GM19397 (cell line): ENCODE results near the gene CDH13.

Experiments used
- ATAC-seq: cut with Tn5 transposase; IDR thresholded peaks from one replicate; pipeline ENCODE4 v1.9.1; 2021; ENCODE audit warnings: mild to moderate bottlenecking, moderate library complexity; ENCODE audit not compliant: unreplicated experiment

Gene CDH13

DNA sequence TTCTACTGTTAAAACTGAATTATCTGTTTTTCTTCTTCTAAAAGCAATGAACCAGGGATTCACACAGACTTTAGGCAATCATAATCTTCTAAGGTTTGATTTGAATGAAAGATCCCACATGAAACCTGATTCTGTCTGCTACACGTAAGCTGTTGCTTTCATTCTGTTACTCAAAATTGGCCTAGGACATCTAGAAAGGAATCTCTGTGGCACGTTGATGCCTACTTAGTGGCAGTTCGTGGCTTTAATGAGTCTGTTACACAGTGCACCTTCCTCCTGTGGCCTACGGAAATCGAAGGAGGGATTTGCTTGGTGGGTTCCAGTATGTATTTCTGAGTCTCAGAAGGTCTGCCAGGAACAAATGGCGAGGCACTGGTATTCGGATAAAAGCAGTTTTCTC, 691.6 kb downstream of the CDH13 start:
- ATAC-seq, result no peak

- ATAC-seq, result no peak
These were observed 702.2 kb downstream of the CDH13 start for GRCh38 chr16:83328936-83329335.

DNA sequence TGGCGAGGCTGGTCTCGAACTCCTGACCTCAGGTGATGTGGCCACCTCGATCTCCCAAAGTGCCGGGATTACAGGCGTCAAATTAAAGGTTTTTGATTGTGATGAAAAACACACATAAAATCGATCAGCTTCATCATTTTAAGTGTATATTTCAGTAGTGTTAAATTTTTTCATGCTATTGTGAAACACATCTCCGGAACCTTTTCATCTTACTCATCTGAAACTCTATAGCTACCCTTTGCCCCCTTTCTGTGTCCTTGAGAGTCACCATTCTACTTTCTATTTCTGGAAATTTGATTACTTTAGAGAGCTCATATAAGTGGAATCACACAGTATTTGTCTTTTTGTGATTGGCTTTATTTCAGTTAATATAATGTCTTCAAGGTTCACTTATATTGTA, 702.7 kb downstream of the CDH13 start:
- no peak for ATAC-seq

- no peak for ATAC-seq
These were observed 703.5 kb downstream of the CDH13 start for GRCh38 chr16:83330251-83330650.

DNA sequence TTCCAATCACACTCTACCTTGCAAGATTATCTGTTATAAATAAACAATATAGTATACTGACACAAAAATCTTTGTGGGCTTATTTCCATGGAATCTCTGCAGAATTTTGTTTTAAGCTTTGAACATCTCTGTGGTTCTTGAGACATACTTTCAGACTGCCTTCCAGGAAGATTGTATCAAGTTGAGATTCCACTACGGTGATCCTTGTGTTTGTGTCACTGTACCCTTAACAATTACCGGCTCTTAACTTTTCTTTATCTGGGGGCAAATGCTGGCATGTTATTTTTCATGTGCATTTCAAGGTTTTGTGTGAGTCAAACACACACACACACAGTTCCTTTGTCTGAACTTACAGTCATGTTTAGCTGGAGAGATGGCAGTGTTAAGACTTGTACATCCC, 708.3 kb downstream of the CDH13 start:
- no peak for ATAC-seq

- ATAC-seq, result no peak
These were observed 709.8 kb downstream of the CDH13 start for GRCh38 chr16:83336603-83337002.

- no peak for ATAC-seq
These were observed 711.4 kb downstream of the CDH13 start for GRCh38 chr16:83338138-83338537.

GRCh38 chr16:83338941-83339340, 712.2 kb downstream of the CDH13 start:
- no peak for ATAC-seq

GRCh38 chr16:83343935-83344366, 717.2 kb downstream of the CDH13 start:
- no peak for ATAC-seq

DNA sequence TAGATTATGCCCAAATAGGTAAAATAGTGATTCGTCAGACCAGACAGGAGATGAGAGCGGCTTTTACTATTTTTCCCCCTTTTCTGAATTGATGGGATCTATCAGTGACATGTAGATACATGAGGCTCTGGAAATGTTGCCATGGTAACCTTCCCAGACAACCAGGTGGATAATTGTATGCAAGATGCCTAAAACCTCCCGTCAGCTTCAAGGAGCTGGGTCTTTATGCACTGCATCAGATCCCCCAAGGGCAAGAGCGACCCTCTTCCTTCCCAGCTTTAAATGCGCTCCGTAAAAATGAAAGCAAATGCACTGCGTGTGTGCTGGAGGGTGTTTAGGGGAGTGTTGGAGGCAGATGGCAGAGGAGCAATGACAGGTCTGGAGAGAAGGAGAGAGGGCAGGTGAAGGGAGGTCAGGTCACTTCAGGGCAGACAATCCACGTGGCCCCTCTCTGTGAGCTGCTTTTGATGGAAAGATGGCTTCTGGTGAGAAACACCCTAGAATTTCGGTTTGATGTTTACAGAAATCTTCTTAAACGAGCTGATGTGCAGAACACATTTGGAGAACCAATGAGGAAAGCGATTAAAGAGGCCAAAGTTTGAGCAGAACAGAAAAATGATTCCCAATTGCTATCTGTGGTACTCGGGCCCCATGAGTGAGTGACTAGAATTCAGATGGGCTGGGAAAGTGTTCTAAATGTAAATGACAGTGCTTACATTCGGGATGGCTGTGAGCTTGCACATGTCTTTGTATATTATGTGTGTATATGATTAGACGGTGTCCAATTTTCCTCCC, 719.3 kb downstream of the CDH13 start:
- ATAC-seq, result no peak

DNA sequence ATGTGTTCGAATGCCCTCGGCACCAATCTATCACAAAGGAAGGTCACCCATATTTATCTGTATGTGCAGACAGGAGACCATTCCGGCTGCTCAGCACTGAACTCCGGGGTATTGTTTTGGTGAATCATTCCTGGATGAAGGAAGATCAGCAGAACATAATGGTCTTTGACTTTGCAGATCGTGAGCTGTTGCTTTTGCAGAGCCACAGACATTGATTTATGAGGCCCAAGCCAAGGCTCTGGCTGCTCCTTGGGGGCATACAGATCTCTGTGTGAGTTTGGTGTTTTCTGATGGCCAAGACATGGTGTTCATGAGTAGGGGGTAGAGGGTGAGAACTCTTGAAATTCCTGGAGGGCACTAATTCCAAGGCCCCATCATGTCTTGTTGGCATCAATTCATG, 722.2 kb downstream of the CDH13 start:
- no peak for ATAC-seq

DNA sequence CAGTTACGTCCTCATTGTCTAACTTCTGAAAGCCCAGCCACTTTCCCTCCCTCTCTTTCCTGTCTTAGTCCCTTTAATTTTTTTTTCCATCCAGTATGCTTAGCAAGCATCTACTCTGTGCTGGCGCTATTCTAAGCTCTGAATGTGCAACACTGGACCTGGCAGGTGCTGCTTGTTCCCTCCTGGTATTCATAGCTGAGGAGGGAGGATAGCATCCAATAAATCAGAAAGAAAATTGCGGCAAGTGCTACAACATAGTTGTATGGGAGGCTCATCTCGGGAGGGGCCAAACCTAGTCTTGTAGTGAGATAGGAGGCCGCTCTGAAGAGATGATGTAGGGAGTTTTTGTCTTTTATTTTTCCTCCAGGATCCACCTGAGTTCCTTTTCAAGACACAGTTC, 723.7 kb downstream of the CDH13 start:
- ATAC-seq, result no peak

DNA sequence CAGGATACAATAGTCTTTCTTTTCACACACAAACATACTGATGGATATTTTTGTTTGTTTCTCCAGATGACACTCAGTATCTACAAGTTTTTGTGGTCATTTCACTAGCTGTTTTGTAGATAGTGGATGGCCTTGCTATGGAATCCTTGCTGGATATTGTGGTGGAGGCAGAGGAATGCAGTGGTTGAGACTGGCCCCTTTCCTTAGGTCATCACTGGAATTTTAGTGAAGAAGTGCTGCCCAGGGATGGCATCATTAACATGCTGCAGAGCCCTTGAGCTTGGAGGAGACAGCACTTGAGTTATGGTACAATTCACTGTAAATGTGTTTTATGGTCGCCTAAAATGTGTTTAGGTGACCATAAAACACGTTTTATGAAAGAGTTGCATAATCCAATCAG, 725.1 kb downstream of the CDH13 start:
- no peak for ATAC-seq

GRCh38 chr16:83353241-83353640, 726.5 kb downstream of the CDH13 start:
- ATAC-seq, result no peak

GRCh38 chr16:83354015-83354414, 727.2 kb downstream of the CDH13 start:
- ATAC-seq, result no peak

- ATAC-seq, result no peak
These were observed 728.9 kb downstream of the CDH13 start for GRCh38 chr16:83355570-83356218.

- ATAC-seq, result no peak
These were observed 729.5 kb downstream of the CDH13 start for GRCh38 chr16:83356266-83356665.

DNA sequence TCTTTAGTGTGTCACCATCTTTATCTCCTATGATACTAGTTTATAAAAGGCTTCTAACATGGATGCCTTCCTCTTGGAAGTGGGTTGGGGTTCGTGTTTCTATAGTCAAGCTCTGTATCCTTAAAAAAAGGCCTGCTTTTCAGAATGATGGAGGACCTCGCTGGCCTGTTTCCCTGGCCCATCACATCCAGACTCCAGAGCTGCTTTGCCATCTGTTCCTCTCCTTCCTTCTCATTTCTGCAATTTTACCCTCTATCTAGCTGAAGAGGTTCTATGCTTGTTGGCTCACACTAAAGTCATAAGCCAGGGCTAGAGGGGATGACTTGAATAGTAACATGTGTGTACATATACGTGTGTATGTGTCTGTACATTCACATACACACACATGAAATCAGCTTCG, 730.2 kb downstream of the CDH13 start:
- no peak for ATAC-seq

DNA sequence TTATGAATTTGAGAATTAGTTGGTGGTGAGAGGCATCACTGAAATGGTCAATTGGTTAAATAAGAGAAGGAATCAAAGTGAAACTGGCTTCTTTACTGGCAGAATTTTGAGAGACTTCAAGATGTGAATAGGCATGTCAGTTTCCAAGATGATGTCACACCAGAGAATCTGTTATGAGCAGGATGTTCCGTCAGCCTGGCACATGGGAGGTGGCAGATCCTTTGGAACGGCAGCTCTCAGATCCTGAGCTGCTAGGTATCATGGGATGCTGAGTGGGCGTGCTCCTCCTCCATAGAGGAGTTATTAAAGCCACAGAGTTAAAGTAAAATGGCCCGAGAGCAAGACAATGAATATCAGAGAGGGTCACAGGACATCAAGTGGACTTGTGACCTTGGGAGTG, 736.8 kb downstream of the CDH13 start:
- no peak for ATAC-seq

GRCh38 chr16:83365166-83365565, 738.4 kb downstream of the CDH13 start:
- ATAC-seq, result no peak

- ATAC-seq, result no peak
These were observed 739.5 kb downstream of the CDH13 start for GRCh38 chr16:83366228-83366627.

DNA sequence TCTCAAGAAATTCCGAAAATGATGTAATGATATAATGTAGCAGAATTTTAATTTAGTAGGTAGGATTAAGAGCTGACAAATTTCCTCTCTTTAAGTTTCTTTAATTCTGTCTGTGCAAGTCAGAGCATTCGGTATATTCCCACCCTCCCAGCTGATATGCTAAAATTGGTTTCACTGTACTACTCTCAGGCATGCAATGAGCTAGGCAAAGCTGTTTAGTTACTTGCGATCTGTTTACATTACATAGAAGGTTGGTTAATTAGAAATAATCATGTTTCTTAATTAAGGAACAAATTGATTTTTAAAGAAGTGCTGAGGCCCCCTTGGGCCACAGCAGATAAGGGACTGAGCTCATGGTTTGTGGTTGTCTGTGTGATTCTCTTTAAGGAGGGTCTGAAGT, 748.2 kb downstream of the CDH13 start:
- ATAC-seq, result no peak

DNA sequence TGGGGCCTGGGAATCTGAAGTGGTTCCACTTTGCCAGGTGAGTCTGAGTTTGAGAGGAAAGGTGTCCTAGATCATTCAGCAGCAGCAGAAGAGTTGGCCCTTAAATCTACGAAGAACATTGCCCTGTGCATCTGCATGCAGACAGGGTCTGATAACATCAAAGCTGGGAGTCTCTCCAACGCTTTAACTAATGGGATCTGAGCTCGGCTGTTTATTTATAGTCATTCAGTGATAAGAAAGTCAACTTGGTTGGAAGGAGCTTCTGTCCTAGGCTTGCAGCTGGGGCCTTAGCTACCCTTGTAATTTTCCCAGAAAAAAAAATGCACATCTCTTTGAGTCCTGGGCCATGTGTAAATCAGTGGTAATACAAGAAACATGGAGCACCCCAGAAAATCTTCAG, 763.0 kb downstream of the CDH13 start:
- ATAC-seq, result no peak
